ENCODE data around the gene TTC9. TPM values are rescaled to one million over a fixed set of nuclear protein-coding genes. Genes with fewer than 3 reads are reported as not detected.

Gene TTC9
- total and polyA plus RNA-seq, 9 of the 15 experiments (the other 6 are each of a cell fraction or from before 2014, with no cell fraction given): 0.07 TPM; not detected in 8

DNA sequence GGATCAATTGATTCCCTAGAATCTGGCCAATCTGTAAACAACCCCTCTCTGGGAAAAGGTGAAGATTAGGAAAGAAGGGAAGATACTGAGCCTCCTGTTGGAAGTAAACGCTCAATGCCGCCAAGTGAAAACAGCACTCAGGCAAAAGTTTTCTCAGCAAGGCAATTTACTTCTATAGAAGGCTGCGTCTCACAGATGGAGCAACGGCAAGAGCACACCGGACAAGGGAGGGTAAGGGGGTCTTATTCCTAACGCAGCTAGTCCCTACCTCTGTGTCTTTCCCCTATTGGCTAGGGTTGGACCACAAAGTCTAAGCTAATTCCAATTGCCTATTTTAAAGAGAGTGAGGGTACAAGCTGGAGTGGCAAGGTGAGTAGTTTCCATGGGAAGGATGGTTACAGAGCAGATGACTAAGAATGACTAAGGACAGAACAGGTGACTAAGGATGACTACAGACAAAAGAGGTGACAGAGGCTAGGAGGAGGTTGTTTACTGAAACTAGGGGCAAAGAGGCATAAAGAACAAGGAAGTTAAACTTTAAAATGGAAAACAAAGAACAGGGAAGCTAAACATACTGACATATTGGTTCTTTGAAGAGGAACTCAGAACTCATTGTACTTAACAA is 5.6 kb upstream of the TTC9 start:
- intact Hi-C loops (cut with micrococcal nuclease) (no loop called here), in situ Hi-C loops (cut with MboI) (no loop called here)
- H3K27me3 ChIP-seq (ENCODE audit: control insufficient read depth in 2 of 2, insufficient read depth in 2 of 2, low read length in 2 of 2): peaks cover 5 to 6% of the 10 kb centered on the region in 2 experiments; a peak in 4 of 5 replicates
- FAIRE-seq: no peak
- H3K4me1 ChIP-seq (replicated peaks in 1 of 2; ENCODE audit: control insufficient read depth in 2 of 2, insufficient read depth in 2 of 2, low read length in 2 of 2): peaks cover 0 to under 1% of the 10 kb centered on the region in 2 experiments; a peak in 2 of 5 replicates
- ATAC-seq: no peak
- no peak for TF ChIP-seq ZNF76 (CRISPR knock-in tag; IDR thresholded peaks at IDR 0.05; ENCODE audit: borderline replicate concordance)
- TF ChIP-seq TCF7L2 (IDR thresholded peaks at IDR 0.05; ENCODE audit: low read depth, low read length): no peak
- TF ChIP-seq COPS2 (conservative IDR thresholded peaks at IDR 0.05): no peak
- no peak for TF ChIP-seq EHMT2 (IDR thresholded peaks at IDR 0.05)
- TF ChIP-seq ZBTB2 (IDR thresholded peaks at IDR 0.05): no peak
- no peak for TF ChIP-seq CREB3 (tag; conservative IDR thresholded peaks at IDR 0.05; ENCODE audit: low read depth)
- peak; percentile 33; the same call in 1 of the 2 replicates for TF ChIP-seq FOSL1 (tag; conservative IDR thresholded peaks at IDR 0.05)
- TF ChIP-seq NR4A1 (CRISPR knock-in tag; IDR thresholded peaks at IDR 0.05): no peak
- no peak for TF ChIP-seq NR4A1 (tag; IDR thresholded peaks at IDR 0.05)
- WGBS (ENCODE audit: insufficient coverage, low coverage, missing lambda C conversion rate): 11% methylated on average over 6 of the region's 6 CpGs
- H3K9ac ChIP-seq (ENCODE audit: insufficient read depth in 1 of 2, low read depth in 2 of 2, low read length in 2 of 2): no peak overlapping the region
- no peak overlapping the region for H3K4me2 ChIP-seq (ENCODE audit: insufficient read depth, low read length)
- POLR2A ChIA-PET: no interaction called here
- H3K36me3 ChIP-seq (ENCODE audit: control insufficient read depth, insufficient read depth, low read length): no peaks in the 10 kb centered on the region
- H2AFZ ChIP-seq (ENCODE audit: low read depth, low read length): no peak overlapping the region
- H3K79me2 ChIP-seq (ENCODE audit: control insufficient read depth, insufficient read depth, low read length): no peaks in the 10 kb centered on the region
- H3K27ac ChIP-seq (ENCODE audit: extremely low read depth, low read depth, low read length): no peak overlapping the region
- H3K9me3 ChIP-seq (replicated peaks; ENCODE audit: control insufficient read depth, insufficient read depth, low read depth, low read length): no peaks in the 10 kb centered on the region; the same call in 1 of the 2 replicates
- H3K4me3 ChIP-seq: no peak overlapping the region
- no TSS peak for BruUV-seq (replicated peaks)
- no peaks in the 10 kb centered on the region for H4K20me1 ChIP-seq (replicated peaks; ENCODE audit: control insufficient read depth, insufficient read depth, low read length)
- no peaks in the 10 kb centered on the region for H3K9me1 ChIP-seq (ENCODE audit: control insufficient read depth, insufficient read depth, low read length)
- DNase-seq (ENCODE audit: extremely low read depth in 1 of 4, low spot score in 3 of 4): no peak
- CTCF ChIA-PET (ENCODE audit: low intra/inter-chr PET ratio): no interaction called here
